Gastroesophageal sphincter (tissue), 4 donors: ENCODE results near the gene BTLA. TPM values are rescaled to one million over a fixed set of nuclear protein-coding genes. Genes with fewer than 3 reads are reported as not detected.

ENCODE experiments used
- ATAC-seq: fragments of 150-250 bp; one replicate; pipeline ENCODE4 v1.9.1; 2016; ENCODE audit warnings: mild to moderate bottlenecking, moderate library complexity
- H3K27ac ChIP-seq, 4 donors: fragments of 200-600 bp; sonication (generic) in 3 of 4; 1 replicate in 3 of 4; 2 replicates in 1 of 4; pipeline ENCODE4 v1.5.1; 2016 to 2019
- H3K27me3 ChIP-seq: fragments of 200-600 bp; sonication (generic); one replicate; pipeline ENCODE4 v1.5.1; 2019
- H3K36me3 ChIP-seq, 2 donors: fragments of 200-600 bp; sonication (generic); one replicate each; pipeline ENCODE4 v1.5.1; 2019; ENCODE audit warnings: control low read depth in 1 of 2
- H3K4me1 ChIP-seq, 3 donors: fragments of 200-600 bp; sonication (generic); 1 replicate in 2 of 3; 2 replicates in 1 of 3; pipeline ENCODE4 v1.5.1; 2016 to 2019; ENCODE audit warnings: control low read depth in 2 of 3
- H3K4me3 ChIP-seq, 2 donors: fragments of 200-600 bp; sonication (generic); one replicate each; pipeline ENCODE4 v1.5.1; 2019; ENCODE audit warnings: mild to moderate bottlenecking in 1 of 2, moderate library complexity in 1 of 2
- H3K9me3 ChIP-seq, 3 donors: fragments of 200-600 bp; sonication (generic); one replicate each; pipeline ENCODE4 v1.5.1; 2017 to 2019; ENCODE audit warnings: control low read depth in 2 of 3
- CTCF ChIP-seq, 4 experiments: fragments of 200-600 bp in 2 of 4; fragments of 450-650 bp in 2 of 4; sonication (generic) in 1 of 4; IDR thresholded peaks; one replicate each; pipeline ENCODE4 v1.5.1; 2017 to 2019; ENCODE audit warnings: antibody characterized with exemption in 4 of 4, mild to moderate bottlenecking in 2 of 4, moderate library complexity in 2 of 4
- EP300 ChIP-seq: sonication (generic); formaldehyde crosslinking; IDR thresholded peaks from one replicate; pipeline ENCODE4 v1.6.1; 2017; ENCODE audit warnings: antibody characterized with exemption, mild to moderate bottlenecking
- POLR2A ChIP-seq, 2 donors: fragments of 450-650 bp; IDR thresholded peaks; one replicate each; pipeline ENCODE4 v1.6.1; 2017; ENCODE audit warnings: antibody characterized with exemption in 2 of 2, mild to moderate bottlenecking in 2 of 2, moderate library complexity in 1 of 2
- POLR2AphosphoS5 ChIP-seq: sonication (generic); formaldehyde crosslinking; IDR thresholded peaks from one replicate; pipeline ENCODE4 v1.6.1; 2017; ENCODE audit warnings: antibody characterized with exemption
- WGBS, 2 donors: methylation state at CpG; one replicate each; pipeline ENCODE4 v1.1.5; 2018; ENCODE audit warnings: low coverage in 1 of 2; 5-methylcytosine and 5-hydroxymethylcytosine counted together
- total RNA-seq, 4 donors: library from RNA; depleted of rRNA; stranded (reverse); fragments of >200 nt; gene quantifications; one replicate each; pipeline ENCODE4 v1.1.0, GENCODE V29; 2016

Gene BTLA
- total RNA-seq, 4 donors from 2014 or later: 0.08 to 1.8 TPM; not detected in 2

- H3K4me3 ChIP-seq: no peak overlapping the region
- no peaks in the 10 kb centered on the region for H3K27me3 ChIP-seq
- ATAC-seq: no peak
- no peak for TF ChIP-seq POLR2AphosphoS5
- TF ChIP-seq POLR2A (IDR thresholded peaks at IDR 0.05): no peak
- TF ChIP-seq EP300: no peak
- no peak for TF ChIP-seq CTCF (IDR thresholded peaks at IDR 0.05)
- no peak overlapping the region for H3K27ac ChIP-seq
- H3K4me1 ChIP-seq: no peaks in the 10 kb centered on the region
- H3K9me3 ChIP-seq: no peaks in the 10 kb centered on the region
- no peaks in the 10 kb centered on the region for H3K36me3 ChIP-seq
Measured at GRCh38 chr3:112456147-112456546, 43.1 kb downstream of the BTLA start.

- 56 to 79% methylated on average over 1 of the region's 1 CpG for WGBS, 2 donors
- Histone ChIP-seq H3K27me3 (no peaks in the 10 kb centered on the region), H3K27ac (no peak overlapping the region), H3K9me3 (no peaks in the 10 kb centered on the region), H3K4me1 (no peaks in the 10 kb centered on the region), H3K36me3 (no peaks in the 10 kb centered on the region), H3K4me3 (no peak overlapping the region)
- ATAC-seq: no peak
- no peak for TF ChIP-seq POLR2AphosphoS5
- TF ChIP-seq POLR2A (IDR thresholded peaks at IDR 0.05): no peak
Measured at GRCh38 chr3:112448939-112449338, 50.3 kb downstream of the BTLA start.

DNA sequence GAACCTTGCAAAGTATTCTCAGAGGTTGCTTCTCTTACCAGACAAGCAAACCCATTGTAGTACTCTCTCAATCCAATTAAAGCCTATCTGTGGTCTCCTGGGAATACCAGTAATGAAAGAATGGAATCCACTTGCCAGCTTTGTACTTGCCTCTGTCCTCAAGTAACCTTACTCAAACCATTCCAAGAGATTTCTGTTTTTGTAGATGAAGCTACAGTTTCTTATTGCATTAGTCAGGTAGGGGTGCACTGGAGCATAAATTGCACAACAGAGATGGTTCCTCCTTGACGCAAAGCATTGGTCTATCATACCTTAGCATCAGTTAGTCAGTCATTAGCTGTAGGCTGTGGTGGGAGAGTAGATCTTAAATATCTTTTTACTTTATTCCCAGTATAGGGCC is 52.9 kb downstream of the BTLA start:
- H3K4me3 ChIP-seq: no peak overlapping the region
- no peaks in the 10 kb centered on the region for H3K9me3 ChIP-seq
- no peak for ATAC-seq
- H3K27me3 ChIP-seq: no peaks in the 10 kb centered on the region
- H3K36me3 ChIP-seq: no peaks in the 10 kb centered on the region
- H3K27ac ChIP-seq: no peak overlapping the region
- no peaks in the 10 kb centered on the region for H3K4me1 ChIP-seq
- TF ChIP-seq POLR2AphosphoS5 (no peak), CTCF (IDR thresholded peaks at IDR 0.05) (no peak), EP300 (no peak), POLR2A (IDR thresholded peaks at IDR 0.05) (no peak)
- WGBS, 2 donors: 80 to 100% methylated on average over 1 of the region's 1 CpG

GRCh38 chr3:112445839-112446238 is 53.4 kb downstream of the BTLA start:
- Histone ChIP-seq H3K4me3 (no peak overlapping the region), H3K9me3 (no peaks in the 10 kb centered on the region), H3K27ac (no peak overlapping the region), H3K27me3 (no peaks in the 10 kb centered on the region), H3K4me1 (no peaks in the 10 kb centered on the region), H3K36me3 (no peaks in the 10 kb centered on the region)
- no peak for TF ChIP-seq CTCF (IDR thresholded peaks at IDR 0.05)
- TF ChIP-seq POLR2A (IDR thresholded peaks at IDR 0.05): no peak
- no peak for TF ChIP-seq EP300
- no peak for TF ChIP-seq POLR2AphosphoS5
- 63 to 78% methylated on average over 2 of the region's 2 CpGs for WGBS, 2 donors
- ATAC-seq: no peak

DNA sequence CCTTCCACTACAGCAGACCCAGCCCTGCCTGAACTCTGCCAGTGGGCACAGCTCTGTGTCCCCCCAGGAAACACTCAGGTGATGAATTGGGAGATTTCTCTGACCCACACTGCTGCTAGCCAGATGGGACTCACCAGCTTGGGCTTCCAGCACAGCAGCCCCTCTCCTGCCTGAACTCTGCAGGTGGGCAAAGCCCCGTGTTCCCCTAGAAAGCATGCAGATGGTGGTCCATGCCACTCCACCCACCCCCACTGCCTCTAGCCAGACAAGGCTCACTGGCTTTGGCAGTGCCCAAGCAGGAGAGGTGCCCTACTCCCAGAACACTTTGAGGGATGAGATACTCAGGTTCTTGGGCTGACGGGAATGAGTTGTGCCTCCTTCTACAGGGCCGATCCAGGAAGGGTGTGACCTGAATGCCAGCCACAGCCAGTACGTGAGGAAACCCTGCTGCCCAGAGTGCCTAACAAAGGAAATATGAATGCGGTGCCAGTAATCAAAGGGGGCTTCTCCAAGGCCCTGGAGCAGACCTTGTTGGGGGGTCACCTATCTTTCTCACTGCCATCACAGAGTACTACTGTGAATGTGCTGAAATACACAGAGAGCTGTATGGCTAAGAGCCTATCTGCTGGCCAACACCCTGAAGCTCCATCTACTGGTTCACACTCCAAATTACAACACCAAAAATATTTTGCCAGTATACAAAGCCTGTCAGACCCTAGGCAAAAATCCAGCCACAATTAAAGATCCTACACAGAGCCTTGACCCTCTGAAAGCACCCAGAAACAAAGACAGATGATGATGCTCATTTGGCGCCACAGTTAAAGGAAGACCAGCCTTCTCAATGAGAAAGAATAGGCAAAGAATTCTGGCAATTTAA is 61.9 kb downstream of the BTLA start:
- no peaks in the 10 kb centered on the region for H3K4me1 ChIP-seq
- H3K4me3 ChIP-seq: no peak overlapping the region
- H3K27me3 ChIP-seq: no peaks in the 10 kb centered on the region
- H3K27ac ChIP-seq: no peak overlapping the region
- no peaks in the 10 kb centered on the region for H3K9me3 ChIP-seq
- no peaks in the 10 kb centered on the region for H3K36me3 ChIP-seq
- TF ChIP-seq POLR2AphosphoS5 (no peak), CTCF (IDR thresholded peaks at IDR 0.05) (peak in 2 of 4 experiments; percentile 24 to 32)
- no peak for ATAC-seq
- 89% methylated on average over 1 of the region's 6 CpGs; no CpG with 5 or more reads in 1 of the 2 donors for WGBS, 2 donors
